GM20431 (cell line): ENCODE results near the gene LACTBL1.

ENCODE experiments used
- in situ Hi-C: fragments of 300-500 bp; cut with MseI, MboI; formaldehyde crosslinking; loops from one replicate; pipeline ENCODE4 v1.15.0; 2020; ENCODE audit warnings: low sequenced_read_pairs; ENCODE audit not compliant: unreplicated experiment

The LACTBL1 gene

GRCh38 chr1:22915231-22915630, 57.4 kb downstream of the LACTBL1 start:
- in situ Hi-C loops = no loop called here

GRCh38 chr1:22914633-22915217, 57.9 kb downstream of the LACTBL1 start:
- in situ Hi-C loops = no loop called here

- in situ Hi-C loops = no loop called here
Observed at GRCh38 chr1:22914156-22914555, 58.5 kb downstream of the LACTBL1 start.

GRCh38 chr1:22913421-22914141, 59.1 kb downstream of the LACTBL1 start:
- in situ Hi-C loops = no loop called here

- in situ Hi-C loops = no loop called here
Observed at GRCh38 chr1:22912311-22912710, 60.4 kb downstream of the LACTBL1 start.

GRCh38 chr1:22910986-22911651, 61.5 kb downstream of the LACTBL1 start:
- in situ Hi-C loops = no loop called here

- in situ Hi-C loops = no loop called here
Observed at GRCh38 chr1:22910286-22910685, 62.4 kb downstream of the LACTBL1 start.

- in situ Hi-C loops = no loop called here
Observed at GRCh38 chr1:22908880-22909426, 63.7 kb downstream of the LACTBL1 start.

- in situ Hi-C loops = no loop called here
Observed at GRCh38 chr1:22907528-22907927, 65.1 kb downstream of the LACTBL1 start.

- in situ Hi-C loops = no loop called here
Observed at GRCh38 chr1:22906968-22907367, 65.7 kb downstream of the LACTBL1 start.

- in situ Hi-C loops = no loop called here
Observed at GRCh38 chr1:22903113-22903512, 69.6 kb downstream of the LACTBL1 start.
